Measurements from ENCODE around the gene LBX1.

The LBX1 gene

DNA sequence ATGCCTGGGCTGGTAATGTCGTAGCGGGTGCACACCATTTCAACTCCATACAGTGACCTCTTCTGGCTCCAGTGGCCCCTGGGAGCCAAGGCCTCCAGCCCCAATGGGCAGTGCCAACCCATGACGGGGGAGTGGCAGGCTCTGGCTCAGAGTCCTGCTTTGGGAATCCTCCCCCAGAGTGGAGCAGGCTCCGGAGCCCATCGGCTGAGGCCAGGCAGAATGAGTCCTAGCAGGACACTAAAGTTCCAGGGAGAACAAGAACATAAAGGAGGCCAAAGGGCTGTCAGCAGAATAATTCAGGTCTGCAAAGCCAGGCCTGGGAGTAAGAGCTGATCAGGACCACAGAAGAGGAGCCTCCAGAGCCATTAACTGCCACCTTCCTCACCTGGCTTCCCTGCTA, 33.3 kb downstream of the LBX1 start:
- no peak for DNase-seq (ENCODE audit: low read depth)

DNA sequence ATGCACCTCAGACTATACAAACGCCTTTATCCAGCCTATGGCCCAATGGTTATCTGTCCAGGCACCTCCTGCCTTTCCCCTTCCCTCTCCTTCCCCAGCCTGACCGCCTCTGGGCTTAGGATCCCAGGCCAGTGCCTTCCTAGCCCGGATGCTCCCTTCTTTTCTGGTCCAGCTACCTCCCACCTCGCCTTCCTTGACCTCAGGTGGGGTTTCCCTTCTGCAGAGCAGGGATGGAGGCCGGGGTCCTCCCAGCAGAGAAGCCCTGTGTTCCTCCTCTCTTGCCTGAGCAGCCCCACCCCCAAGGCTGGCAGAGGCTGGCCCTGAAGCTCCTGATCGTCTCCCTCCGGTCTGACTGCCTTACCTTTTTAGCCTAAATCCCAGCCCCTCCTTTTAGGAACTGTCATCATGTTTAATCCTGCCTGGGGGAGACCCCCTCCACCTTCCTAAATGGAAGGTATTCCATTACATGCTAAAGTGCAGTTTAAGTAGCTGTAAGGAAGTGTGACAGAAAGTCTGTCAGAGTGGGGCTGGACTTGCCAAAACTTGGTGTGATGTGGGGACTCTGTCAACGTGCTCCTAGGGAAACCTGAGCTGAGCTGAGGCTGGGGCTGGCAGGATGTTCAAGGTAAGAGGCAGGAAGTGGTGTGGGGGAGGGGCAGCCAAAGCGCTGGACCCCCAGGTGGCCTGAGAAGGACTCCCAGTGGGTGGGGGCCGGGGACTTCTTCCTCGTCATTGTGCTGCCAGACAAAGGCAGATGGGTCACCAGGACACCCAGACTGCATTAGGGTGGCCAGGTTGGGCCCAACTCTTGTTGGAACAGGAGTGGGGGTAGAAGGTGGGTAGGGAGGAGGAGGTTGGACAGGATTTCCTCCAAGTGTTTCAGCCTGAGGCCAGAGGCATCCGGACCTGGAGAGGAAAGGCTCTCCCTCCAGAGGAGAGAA, 39.5 kb downstream of the LBX1 start:
- TF ChIP-seq, protein P1, sequence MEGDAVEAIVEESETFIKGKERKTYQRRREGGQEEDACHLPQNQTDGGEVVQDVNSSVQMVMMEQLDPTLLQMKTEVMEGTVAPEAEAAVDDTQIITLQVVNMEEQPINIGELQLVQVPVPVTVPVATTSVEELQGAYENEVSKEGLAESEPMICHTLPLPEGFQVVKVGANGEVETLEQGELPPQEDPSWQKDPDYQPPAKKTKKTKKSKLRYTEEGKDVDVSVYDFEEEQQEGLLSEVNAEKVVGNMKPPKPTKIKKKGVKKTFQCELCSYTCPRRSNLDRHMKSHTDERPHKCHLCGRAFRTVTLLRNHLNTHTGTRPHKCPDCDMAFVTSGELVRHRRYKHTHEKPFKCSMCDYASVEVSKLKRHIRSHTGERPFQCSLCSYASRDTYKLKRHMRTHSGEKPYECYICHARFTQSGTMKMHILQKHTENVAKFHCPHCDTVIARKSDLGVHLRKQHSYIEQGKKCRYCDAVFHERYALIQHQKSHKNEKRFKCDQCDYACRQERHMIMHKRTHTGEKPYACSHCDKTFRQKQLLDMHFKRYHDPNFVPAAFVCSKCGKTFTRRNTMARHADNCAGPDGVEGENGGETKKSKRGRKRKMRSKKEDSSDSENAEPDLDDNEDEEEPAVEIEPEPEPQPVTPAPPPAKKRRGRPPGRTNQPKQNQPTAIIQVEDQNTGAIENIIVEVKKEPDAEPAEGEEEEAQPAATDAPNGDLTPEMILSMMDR (conservative IDR thresholded peaks at IDR 0.05; ENCODE audit: control insufficient read depth, insufficient read depth, low read depth, low read length) = no peak
- DNase-seq (ENCODE audit: low read depth) = no peak
- no peak overlapping the region for H3K4me3 ChIP-seq (ENCODE audit: control insufficient read depth, low read depth, low read length)

More for the DNA sequence above, 33.3 kb downstream of the LBX1 start:
- no peak overlapping the region for H3K4me3 ChIP-seq (ENCODE audit: control insufficient read depth, low read depth, low read length)
- TF ChIP-seq, protein P1 (conservative IDR thresholded peaks at IDR 0.05; ENCODE audit: control insufficient read depth, insufficient read depth, low read depth, low read length) = no peak

DNA sequence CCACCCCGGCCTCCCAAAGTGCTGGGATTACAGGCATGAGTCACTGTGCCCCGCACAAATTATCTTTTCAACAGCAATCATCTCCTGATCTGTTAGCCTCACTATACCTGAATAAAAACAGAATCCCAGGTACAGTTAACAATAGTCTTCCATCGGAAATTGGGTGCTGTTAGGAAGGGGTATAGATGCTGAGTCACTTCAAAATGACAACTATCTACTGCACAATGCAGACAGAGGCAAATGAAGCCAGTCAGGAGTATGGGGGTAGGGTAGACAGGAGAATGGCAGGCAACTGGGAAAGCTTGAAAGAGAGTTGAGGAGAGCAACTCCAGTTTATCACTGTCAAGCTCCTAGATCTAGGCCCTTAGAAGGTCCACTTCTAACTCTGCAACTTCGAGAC, 40.3 kb downstream of the LBX1 start:
- TF ChIP-seq, protein P1 (conservative IDR thresholded peaks at IDR 0.05; ENCODE audit: control insufficient read depth, insufficient read depth, low read depth, low read length) = no peak
- no peak for DNase-seq (ENCODE audit: low read depth)
- H3K4me3 ChIP-seq (ENCODE audit: control insufficient read depth, low read depth, low read length) = no peak overlapping the region

DNA sequence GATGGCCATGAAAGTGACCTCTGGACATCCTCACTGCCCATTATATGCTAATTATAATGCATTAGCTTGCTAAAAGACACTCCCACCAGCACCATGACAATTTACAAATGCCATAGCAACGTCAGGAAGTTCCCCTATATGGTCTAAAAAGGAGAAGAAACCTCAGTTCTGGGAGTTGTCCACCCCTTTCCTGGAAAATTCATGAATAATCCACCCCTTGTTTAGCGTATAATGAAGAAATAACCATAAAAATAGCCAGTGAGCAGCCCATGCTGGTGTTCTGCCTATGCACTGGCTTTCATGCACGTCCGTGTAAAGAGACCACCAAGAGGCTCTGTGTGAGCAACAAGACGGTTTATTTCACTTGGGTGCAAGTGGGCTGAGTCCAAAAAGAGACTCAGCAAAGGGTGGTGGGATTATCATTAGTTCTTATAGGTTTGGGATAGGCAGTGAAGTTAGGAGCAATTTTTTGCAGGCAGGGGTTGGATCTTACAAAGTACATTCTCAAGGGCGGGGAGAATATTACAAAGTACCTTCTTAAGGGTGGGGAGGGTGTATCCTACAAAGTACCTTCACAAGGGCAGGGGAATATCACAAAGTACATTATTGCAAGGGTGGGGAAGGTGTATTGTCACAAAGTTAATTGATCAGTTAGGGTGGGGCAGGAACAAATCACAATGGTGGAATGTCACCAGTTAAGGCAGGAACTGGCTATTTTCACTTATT, 45.6 kb downstream of the LBX1 start:
- TF ChIP-seq, protein P1 (conservative IDR thresholded peaks at IDR 0.05; ENCODE audit: control insufficient read depth, insufficient read depth, low read depth, low read length) = no peak

DNA sequence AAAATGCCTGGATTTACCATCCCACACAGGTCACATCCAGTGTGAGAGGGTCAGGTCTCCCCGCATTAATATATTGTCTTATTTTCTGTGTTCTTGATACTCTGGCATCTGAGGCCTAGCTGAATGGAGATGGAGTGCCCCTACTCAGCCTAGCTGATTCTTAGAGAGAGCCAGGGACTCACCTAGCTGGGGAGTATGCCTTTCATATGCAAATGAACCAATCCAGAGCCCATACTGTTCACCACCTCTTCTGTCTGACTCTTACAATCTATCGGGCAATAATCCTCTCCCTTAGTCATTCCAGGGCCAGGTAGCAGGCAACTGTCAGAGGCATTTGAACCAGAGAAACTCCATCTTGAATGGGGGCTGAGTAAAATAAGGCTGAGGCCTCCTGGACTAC, 46.3 kb downstream of the LBX1 start:
- DNase-seq (ENCODE audit: low read depth) = no peak
- TF ChIP-seq, protein P1 (conservative IDR thresholded peaks at IDR 0.05; ENCODE audit: control insufficient read depth, insufficient read depth, low read depth, low read length) = no peak

More for the DNA sequence above, 45.6 kb downstream of the LBX1 start:
- DNase-seq (ENCODE audit: low read depth) = no peak
- no peak overlapping the region for H3K4me3 ChIP-seq (ENCODE audit: control insufficient read depth, low read depth, low read length)

More for the DNA sequence above, 46.3 kb downstream of the LBX1 start:
- no peak overlapping the region for H3K4me3 ChIP-seq (ENCODE audit: control insufficient read depth, low read depth, low read length)
